HCT116 (cell line): ENCODE data around the gene NFASC. TPM values are rescaled to one million over a fixed set of nuclear protein-coding genes. Genes with fewer than 3 reads are reported as not detected.

Source experiments
- ATAC-seq: fragments of 200-7000 bp; cut with Tn5 transposase; 2 replicates; pipeline ENCODE4 v1.9.1; 2020; ENCODE audit warnings: mild to moderate bottlenecking, moderate library complexity
- BruUV-seq: library from RNA; stranded (reverse); fragments of 400-500 nt; replicated peaks from 2 replicates; lab custom pipeline; 2021; lab: Mats Ljungman, UMichigan
- CTCF ChIA-PET: fragments of 300-600 bp; sonication (Branson Sonifier 250); formaldehyde crosslinking; loops from one replicate; lab custom pipeline; 2021; ENCODE audit warnings: antibody characterized with exemption; lab: Charles Lee
- POLR2A ChIA-PET: fragments of 300-600, 350-600 bp; sonication (Branson Sonifier 250); formaldehyde crosslinking; loops from one replicate; lab custom pipeline; 2021; ENCODE audit warnings: antibody characterized with exemption; lab: Charles Lee
- RAD21 ChIA-PET, 2 experiments: fragments of 300-600 bp; sonication (Branson Sonifier 250); formaldehyde crosslinking; loops; one replicate each; lab custom pipeline; 2023; ENCODE audit warnings: low total read pairs in 2 of 2; ENCODE audit not compliant: uncharacterized antibody in 2 of 2, unreplicated experiment in 2 of 2, low non-redundant PET in 1 of 2; lab: Charles Lee
- DNase-seq: peaks from one replicate; pipeline ENCODE4 v3.0.0-alpha.2; 2010; ENCODE audit warnings: low read depth, low spot score
- H2AFZ ChIP-seq: fragments of 200-600 bp; shearing (Covaris generic), sonication (generic); 2 replicates; pipeline ENCODE4 v1.6.1; 2017; ENCODE audit warnings: low read depth, mixed run types, mixed read lengths, antibody characterized with exemption, low read length; ENCODE audit not compliant: poor library complexity, severe bottlenecking
- H3K27ac ChIP-seq: 2 replicates; pipeline ENCODE4 v1.5.1; 2012; ENCODE audit warnings: low read depth, low read length
- H3K27me3 ChIP-seq: fragments of 200-600 bp; sonication (generic); 2 replicates; pipeline ENCODE4 v1.6.1; 2016; ENCODE audit warnings: mixed run types, low read length, mixed read lengths; ENCODE audit not compliant: insufficient read depth
- H3K36me3 ChIP-seq, 2 experiments: fragments of 200-500 bp in 1 of 2; fragments of 200-600 bp in 1 of 2; sonication (Bioruptor generic) in 1 of 2; sonication (generic) in 1 of 2; 2 replicates each; pipeline versions ENCODE4 v1.5.1 to v1.6.1; 2014 to 2016; ENCODE audit warnings: low read length in 2 of 2, inconsistent platforms in 1 of 2, mixed read lengths in 1 of 2, mixed run types in 1 of 2; ENCODE audit not compliant: insufficient read depth in 2 of 2, control insufficient read depth in 1 of 2
- H3K4me1 ChIP-seq, 2 experiments: fragments of 200-600 bp in 1 of 2; sonication (generic) in 1 of 2; 2 replicates each; pipeline versions ENCODE4 v1.5.1 to v1.6.1; 2012 to 2017; ENCODE audit warnings: low read length in 2 of 2, inconsistent platforms in 1 of 2, mild to moderate bottlenecking in 1 of 2, mixed read lengths in 1 of 2, mixed run types in 1 of 2, moderate library complexity in 1 of 2; ENCODE audit not compliant: insufficient read depth in 2 of 2, control insufficient read depth in 1 of 2
- H3K4me2 ChIP-seq: fragments of 200-600 bp; sonication (generic); 2 replicates; pipeline ENCODE4 v1.6.1; 2017; ENCODE audit warnings: mixed run types, low read length, mixed read lengths
- H3K4me3 ChIP-seq, 2 experiments: fragments of 200-600 bp in 1 of 2; sonication (generic) in 1 of 2; replicated peaks in 1 of 2; 2 replicates each; pipeline ENCODE4 v1.5.1; 2011 to 2016; ENCODE audit warnings: low read length in 2 of 2, control low read depth in 1 of 2, low read depth in 1 of 2, mild to moderate bottlenecking in 1 of 2, mixed read lengths in 1 of 2, mixed run types in 1 of 2
- H3K79me2 ChIP-seq: fragments of 200-600 bp; sonication (generic); 2 replicates; pipeline ENCODE4 v1.6.1; 2017; ENCODE audit warnings: mild to moderate bottlenecking, mixed run types, low read length, moderate library complexity, mixed read lengths; ENCODE audit not compliant: insufficient read depth
- H3K9ac ChIP-seq: fragments of 200-600 bp; sonication (generic); 2 replicates; pipeline ENCODE4 v1.6.1; 2016; ENCODE audit warnings: low read length, mixed read lengths
- H3K9me2 ChIP-seq: fragments of 200-600 bp; sonication (generic), shearing (Covaris generic); 2 replicates; pipeline ENCODE4 v1.6.1; 2017; ENCODE audit warnings: mixed run types, mild to moderate bottlenecking, moderate library complexity; ENCODE audit not compliant: insufficient read depth
- H3K9me3 ChIP-seq, 2 experiments: fragments of 200-500 bp in 1 of 2; fragments of 200-600 bp in 1 of 2; sonication (Bioruptor generic) in 1 of 2; sonication (generic) in 1 of 2; 2 replicates each; pipeline ENCODE4 v1.6.1; 2014 to 2017; ENCODE audit warnings: low read length in 2 of 2, mixed read lengths in 2 of 2, inconsistent platforms in 1 of 2, low read depth in 1 of 2, mild to moderate bottlenecking in 1 of 2, mixed run types in 1 of 2, moderate library complexity in 1 of 2; ENCODE audit not compliant: control insufficient read depth in 1 of 2, insufficient read depth in 1 of 2
- H4K20me1 ChIP-seq: fragments of 200-600 bp; sonication (generic), shearing (Covaris generic); 2 replicates; pipeline ENCODE4 v1.6.1; 2017; ENCODE audit warnings: mixed run types, mild to moderate bottlenecking, moderate library complexity; ENCODE audit not compliant: insufficient read depth
- CBX3 ChIP-seq: IDR thresholded peaks from 2 replicates; pipeline ENCODE4 v1.6.1; 2012; ENCODE audit warnings: low read depth
- CEBPB ChIP-seq: IDR thresholded peaks from 2 replicates; pipeline ENCODE4 v1.6.1; 2012; ENCODE audit warnings: low read depth
- ELF1 ChIP-seq: IDR thresholded peaks from 2 replicates; pipeline ENCODE4 v1.6.1; 2012; ENCODE audit warnings: low read depth, borderline replicate concordance
- EZH2 ChIP-seq: fragments of 200-600 bp; sonication (generic); IDR thresholded peaks from 2 replicates; pipeline ENCODE4 v1.6.1; 2017; ENCODE audit warnings: antibody characterized with exemption, mixed run types
- FOSL1 ChIP-seq: IDR thresholded peaks from 2 replicates; pipeline ENCODE4 v1.6.1; 2012; ENCODE audit warnings: low read depth
- JUND ChIP-seq: IDR thresholded peaks from 2 replicates; pipeline ENCODE4 v1.6.1; 2012
- POLR2A ChIP-seq: IDR thresholded peaks from 2 replicates; pipeline ENCODE4 v1.7.0; 2011; ENCODE audit warnings: borderline replicate concordance; ENCODE audit not compliant: insufficient read depth, insufficient read length; ENCODE audit errors: extremely low read depth
- POLR2AphosphoS5 ChIP-seq: IDR thresholded peaks from 2 replicates; pipeline ENCODE4 v1.6.1; 2011; ENCODE audit warnings: mild to moderate bottlenecking, low read depth, low read length, moderate library complexity
- RAD21 ChIP-seq: IDR thresholded peaks from 2 replicates; pipeline ENCODE4 v1.6.1; 2012; ENCODE audit warnings: low read depth, mild to moderate bottlenecking
- SIN3A ChIP-seq: IDR thresholded peaks from 2 replicates; pipeline ENCODE4 v1.6.1; 2012; ENCODE audit warnings: low read depth
- TCF7L2 ChIP-seq: IDR thresholded peaks from 2 replicates; pipeline ENCODE4 v1.7.0; 2011; ENCODE audit warnings: borderline replicate concordance, inconsistent platforms; ENCODE audit not compliant: insufficient read depth, insufficient read length; ENCODE audit errors: extremely low read depth
- YY1 ChIP-seq: IDR thresholded peaks from 2 replicates; pipeline ENCODE4 v1.6.1; 2011; ENCODE audit warnings: low read length, low read depth, moderate library complexity, mild to moderate bottlenecking; ENCODE audit not compliant: insufficient replicate concordance; ENCODE audit errors: extremely low read depth
- ZFX ChIP-seq: fragments of 450-650 bp; IDR thresholded peaks from 2 replicates; pipeline ENCODE4 v1.6.1; 2017
- ZNF274 ChIP-seq: fragments of 200-500 bp; sonication (Bioruptor generic); IDR thresholded peaks from 2 replicates; pipeline ENCODE4 v1.6.1; 2014; ENCODE audit warnings: mild to moderate bottlenecking, low read depth, low read length, inconsistent platforms
- intact Hi-C: fragments of 100-400 bp; cut with micrococcal nuclease; formaldehyde crosslinking; loops from 2 replicates; pipeline ENCODE4 v1.10.0; 2022
- total RNA-seq: library from RNA; stranded (reverse); gene quantifications from one replicate; pipeline ENCODE4 v1.2.1, GENCODE V29; 2021; ENCODE audit not compliant: unreplicated experiment
- TF ChIP-seq, protein P1 (sequence below): IDR thresholded peaks from 2 replicates; pipeline ENCODE4 v1.6.1; 2012
- TF ChIP-seq, protein P2 (sequence below): IDR thresholded peaks from 2 replicates; pipeline ENCODE4 v1.6.1; 2012
- TF ChIP-seq, protein P3 (sequence below), 3 experiments: fragments of 200-600 bp in 1 of 3; sonication (generic) in 1 of 3; IDR thresholded peaks in 2 of 3; conservative IDR thresholded peaks in 1 of 3; 2 replicates each; pipeline ENCODE4 v1.5.1; 2012 to 2017; ENCODE audit warnings: low read depth in 2 of 3, low read length in 2 of 3, antibody characterized with exemption in 1 of 3, borderline replicate concordance in 1 of 3, control low read depth in 1 of 3, mild to moderate bottlenecking in 1 of 3, mixed read lengths in 1 of 3, mixed run types in 1 of 3, moderate library complexity in 1 of 3; ENCODE audit not compliant: insufficient read depth in 1 of 3
- TF ChIP-seq, protein P4 (sequence below): IDR thresholded peaks from 2 replicates; pipeline ENCODE4 v1.6.1; 2012; ENCODE audit warnings: low read depth
- TF ChIP-seq, protein P5 (sequence below): IDR thresholded peaks from 2 replicates; pipeline ENCODE4 v1.6.1; 2011; ENCODE audit warnings: mild to moderate bottlenecking, low read length, moderate library complexity; ENCODE audit not compliant: insufficient replicate concordance; ENCODE audit errors: extremely low read depth

The NFASC gene
- total RNA-seq, 1 experiment from 2014 or later = 0.57 TPM

DNA sequence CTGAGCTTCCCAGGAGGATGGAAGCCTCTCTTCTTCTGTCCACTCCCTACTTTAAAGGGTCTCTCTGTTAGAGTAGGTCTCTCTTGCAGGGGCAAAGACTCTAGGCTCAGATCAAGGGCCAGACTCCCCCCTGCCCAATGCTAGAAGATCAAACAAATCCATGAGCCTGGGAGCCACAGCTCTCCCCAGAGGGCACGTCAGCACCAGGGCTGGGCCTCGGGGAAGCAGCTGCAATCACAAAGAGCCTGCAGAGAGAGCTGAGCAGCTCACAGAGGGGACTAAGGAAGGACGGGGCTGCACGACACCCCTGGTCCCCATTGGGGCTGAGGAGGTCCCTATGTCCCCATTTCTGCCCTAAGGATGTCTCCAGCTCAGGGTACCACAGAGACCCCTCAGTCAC lies 176.2 kb downstream of the NFASC start:
- Histone ChIP-seq H3K9ac (no peak overlapping the region), H3K36me3 (no peaks in the 10 kb centered on the region), H2AFZ (no peak overlapping the region), H3K9me3 (no peaks in the 10 kb centered on the region), H3K4me3 (no peak overlapping the region), H4K20me1 (no peaks in the 10 kb centered on the region), H3K4me1 (no peaks in the 10 kb centered on the region), H3K27ac (no peak overlapping the region), H3K79me2 (no peaks in the 10 kb centered on the region), H3K4me2 (no peak overlapping the region), H3K27me3 (peaks cover 36% of the 10 kb centered on the region; the same call in 1 of the 2 replicates), H3K9me2 (no peaks in the 10 kb centered on the region)
- no peak for ATAC-seq
- CTCF ChIA-PET = interaction anchor here (2.0 kb wide), 1 partner anchor 15 kb away, joined by 9 read pairs; no protein-coding TSS in a partner anchor
- POLR2A ChIA-PET = no interaction called here
- intact Hi-C loops = no loop called here
- TF ChIP-seq TCF7L2 (no peak), ELF1 (no peak), EZH2 (no peak), POLR2AphosphoS5 (no peak), SIN3A (no peak), ZFX (no peak), YY1 (no peak), JUND (no peak), POLR2A (no peak), CEBPB (no peak), ZNF274 (no peak), CBX3 (no peak), FOSL1 (no peak), RAD21 (no peak)
- TF ChIP-seq, protein P1, sequence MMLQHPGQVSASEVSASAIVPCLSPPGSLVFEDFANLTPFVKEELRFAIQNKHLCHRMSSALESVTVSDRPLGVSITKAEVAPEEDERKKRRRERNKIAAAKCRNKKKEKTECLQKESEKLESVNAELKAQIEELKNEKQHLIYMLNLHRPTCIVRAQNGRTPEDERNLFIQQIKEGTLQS = no peak
- TF ChIP-seq, protein P2, sequence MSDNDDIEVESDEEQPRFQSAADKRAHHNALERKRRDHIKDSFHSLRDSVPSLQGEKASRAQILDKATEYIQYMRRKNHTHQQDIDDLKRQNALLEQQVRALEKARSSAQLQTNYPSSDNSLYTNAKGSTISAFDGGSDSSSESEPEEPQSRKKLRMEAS = no peak
- TF ChIP-seq, protein P3, sequence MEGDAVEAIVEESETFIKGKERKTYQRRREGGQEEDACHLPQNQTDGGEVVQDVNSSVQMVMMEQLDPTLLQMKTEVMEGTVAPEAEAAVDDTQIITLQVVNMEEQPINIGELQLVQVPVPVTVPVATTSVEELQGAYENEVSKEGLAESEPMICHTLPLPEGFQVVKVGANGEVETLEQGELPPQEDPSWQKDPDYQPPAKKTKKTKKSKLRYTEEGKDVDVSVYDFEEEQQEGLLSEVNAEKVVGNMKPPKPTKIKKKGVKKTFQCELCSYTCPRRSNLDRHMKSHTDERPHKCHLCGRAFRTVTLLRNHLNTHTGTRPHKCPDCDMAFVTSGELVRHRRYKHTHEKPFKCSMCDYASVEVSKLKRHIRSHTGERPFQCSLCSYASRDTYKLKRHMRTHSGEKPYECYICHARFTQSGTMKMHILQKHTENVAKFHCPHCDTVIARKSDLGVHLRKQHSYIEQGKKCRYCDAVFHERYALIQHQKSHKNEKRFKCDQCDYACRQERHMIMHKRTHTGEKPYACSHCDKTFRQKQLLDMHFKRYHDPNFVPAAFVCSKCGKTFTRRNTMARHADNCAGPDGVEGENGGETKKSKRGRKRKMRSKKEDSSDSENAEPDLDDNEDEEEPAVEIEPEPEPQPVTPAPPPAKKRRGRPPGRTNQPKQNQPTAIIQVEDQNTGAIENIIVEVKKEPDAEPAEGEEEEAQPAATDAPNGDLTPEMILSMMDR (IDR thresholded peaks at IDR 0.05 in 2 of 3, conservative IDR thresholded peaks at IDR 0.05 in 1 of 3; ENCODE audit: borderline replicate concordance in 1 of 3, insufficient read depth in 1 of 3, low read depth in 2 of 3, low read length in 2 of 3) = no peak
- TF ChIP-seq, protein P4, sequence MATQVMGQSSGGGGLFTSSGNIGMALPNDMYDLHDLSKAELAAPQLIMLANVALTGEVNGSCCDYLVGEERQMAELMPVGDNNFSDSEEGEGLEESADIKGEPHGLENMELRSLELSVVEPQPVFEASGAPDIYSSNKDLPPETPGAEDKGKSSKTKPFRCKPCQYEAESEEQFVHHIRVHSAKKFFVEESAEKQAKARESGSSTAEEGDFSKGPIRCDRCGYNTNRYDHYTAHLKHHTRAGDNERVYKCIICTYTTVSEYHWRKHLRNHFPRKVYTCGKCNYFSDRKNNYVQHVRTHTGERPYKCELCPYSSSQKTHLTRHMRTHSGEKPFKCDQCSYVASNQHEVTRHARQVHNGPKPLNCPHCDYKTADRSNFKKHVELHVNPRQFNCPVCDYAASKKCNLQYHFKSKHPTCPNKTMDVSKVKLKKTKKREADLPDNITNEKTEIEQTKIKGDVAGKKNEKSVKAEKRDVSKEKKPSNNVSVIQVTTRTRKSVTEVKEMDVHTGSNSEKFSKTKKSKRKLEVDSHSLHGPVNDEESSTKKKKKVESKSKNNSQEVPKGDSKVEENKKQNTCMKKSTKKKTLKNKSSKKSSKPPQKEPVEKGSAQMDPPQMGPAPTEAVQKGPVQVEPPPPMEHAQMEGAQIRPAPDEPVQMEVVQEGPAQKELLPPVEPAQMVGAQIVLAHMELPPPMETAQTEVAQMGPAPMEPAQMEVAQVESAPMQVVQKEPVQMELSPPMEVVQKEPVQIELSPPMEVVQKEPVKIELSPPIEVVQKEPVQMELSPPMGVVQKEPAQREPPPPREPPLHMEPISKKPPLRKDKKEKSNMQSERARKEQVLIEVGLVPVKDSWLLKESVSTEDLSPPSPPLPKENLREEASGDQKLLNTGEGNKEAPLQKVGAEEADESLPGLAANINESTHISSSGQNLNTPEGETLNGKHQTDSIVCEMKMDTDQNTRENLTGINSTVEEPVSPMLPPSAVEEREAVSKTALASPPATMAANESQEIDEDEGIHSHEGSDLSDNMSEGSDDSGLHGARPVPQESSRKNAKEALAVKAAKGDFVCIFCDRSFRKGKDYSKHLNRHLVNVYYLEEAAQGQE = no peak
- TF ChIP-seq, protein P5, sequence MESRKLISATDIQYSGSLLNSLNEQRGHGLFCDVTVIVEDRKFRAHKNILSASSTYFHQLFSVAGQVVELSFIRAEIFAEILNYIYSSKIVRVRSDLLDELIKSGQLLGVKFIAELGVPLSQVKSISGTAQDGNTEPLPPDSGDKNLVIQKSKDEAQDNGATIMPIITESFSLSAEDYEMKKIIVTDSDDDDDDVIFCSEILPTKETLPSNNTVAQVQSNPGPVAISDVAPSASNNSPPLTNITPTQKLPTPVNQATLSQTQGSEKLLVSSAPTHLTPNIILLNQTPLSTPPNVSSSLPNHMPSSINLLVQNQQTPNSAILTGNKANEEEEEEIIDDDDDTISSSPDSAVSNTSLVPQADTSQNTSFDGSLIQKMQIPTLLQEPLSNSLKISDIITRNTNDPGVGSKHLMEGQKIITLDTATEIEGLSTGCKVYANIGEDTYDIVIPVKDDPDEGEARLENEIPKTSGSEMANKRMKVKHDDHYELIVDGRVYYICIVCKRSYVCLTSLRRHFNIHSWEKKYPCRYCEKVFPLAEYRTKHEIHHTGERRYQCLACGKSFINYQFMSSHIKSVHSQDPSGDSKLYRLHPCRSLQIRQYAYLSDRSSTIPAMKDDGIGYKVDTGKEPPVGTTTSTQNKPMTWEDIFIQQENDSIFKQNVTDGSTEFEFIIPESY = no peak
- RAD21 ChIA-PET = interaction anchor here in 1 of 2 experiments (0.5 kb wide), 1 partner anchor 273 kb away, joined by 3 read pairs; no protein-coding TSS in a partner anchor
- BruUV-seq = no TSS peak
- no peak for DNase-seq
